Measurements from ENCODE around the gene KLHL22. TPM values are rescaled to one million over a fixed set of nuclear protein-coding genes. Genes with fewer than 3 reads are reported as not detected.

Gene KLHL22
- total RNA-seq, 1 donor = 36.9 TPM

- H3K79me2 ChIP-seq (ENCODE audit: insufficient read depth, low read length) = peaks cover 94% of the 10 kb centered on the region
- H3K27ac ChIP-seq (ENCODE audit: low read depth, low read length) = peak overlapping the region; percentile 97
- H3K36me3 ChIP-seq (ENCODE audit: insufficient read depth, low read length) = peaks cover 35% of the 10 kb centered on the region
- DNase-seq (ENCODE audit: insufficient read length, low spot score, missing footprints) = no peak
- H2AFZ ChIP-seq (ENCODE audit: low read length) = no peak overlapping the region
- no peaks in the 10 kb centered on the region for H3K27me3 ChIP-seq (ENCODE audit: insufficient read depth, low read length)
- H4K20me1 ChIP-seq (ENCODE audit: insufficient read depth, low read length) = peaks cover 39% of the 10 kb centered on the region
- no peak overlapping the region for H3K4me2 ChIP-seq (ENCODE audit: insufficient read depth, low read length)
- peaks cover 46% of the 10 kb centered on the region for H3K4me1 ChIP-seq (ENCODE audit: insufficient read depth, low read length)
- H3K9me3 ChIP-seq (ENCODE audit: low read depth, low read length) = no peaks in the 10 kb centered on the region
- TF ChIP-seq CTCF (IDR thresholded peaks at IDR 0.05; ENCODE audit: extremely low read depth, low read depth, low read length) = no peak
- H3K4me3 ChIP-seq (ENCODE audit: insufficient read depth, low read length) = no peak overlapping the region
These were observed 37.7 kb upstream of the KLHL22 start for GRCh38 chr22:20533095-20533878.

GRCh38 chr22:20532256-20532993 is 36.8 kb upstream of the KLHL22 start:
- peak overlapping the region; percentile 97 for H3K27ac ChIP-seq (ENCODE audit: low read depth, low read length)
- peak overlapping the region; percentile 4 for H3K4me3 ChIP-seq (ENCODE audit: insufficient read depth, low read length)
- H3K4me2 ChIP-seq (ENCODE audit: insufficient read depth, low read length) = peak overlapping the region; percentile 38
- H3K27me3 ChIP-seq (ENCODE audit: insufficient read depth, low read length) = no peaks in the 10 kb centered on the region
- H3K36me3 ChIP-seq (ENCODE audit: insufficient read depth, low read length) = peaks cover 33% of the 10 kb centered on the region
- peaks cover 47% of the 10 kb centered on the region for H3K4me1 ChIP-seq (ENCODE audit: insufficient read depth, low read length)
- peak; percentile 60 for DNase-seq (ENCODE audit: insufficient read length, low spot score, missing footprints)
- no peak overlapping the region for H2AFZ ChIP-seq (ENCODE audit: low read length)
- H3K79me2 ChIP-seq (ENCODE audit: insufficient read depth, low read length) = peaks cover 92% of the 10 kb centered on the region
- H4K20me1 ChIP-seq (ENCODE audit: insufficient read depth, low read length) = peaks cover 39% of the 10 kb centered on the region
- H3K9me3 ChIP-seq (ENCODE audit: low read depth, low read length) = no peaks in the 10 kb centered on the region
- no peak for TF ChIP-seq CTCF (IDR thresholded peaks at IDR 0.05; ENCODE audit: extremely low read depth, low read depth, low read length)

GRCh38 chr22:20531404-20532201 is 36.0 kb upstream of the KLHL22 start:
- peak; percentile 94 for DNase-seq (ENCODE audit: insufficient read length, low spot score, missing footprints)
- peaks cover 55% of the 10 kb centered on the region for H3K4me1 ChIP-seq (ENCODE audit: insufficient read depth, low read length)
- no peak for TF ChIP-seq CTCF (IDR thresholded peaks at IDR 0.05; ENCODE audit: extremely low read depth, low read depth, low read length)

More at GRCh38 chr22:20531404-20532201, 36.0 kb upstream of the KLHL22 start:
- Histone ChIP-seq H3K4me3 (ENCODE audit: insufficient read depth, low read length) (peak overlapping the region; percentile 13), H2AFZ (ENCODE audit: low read length) (peak overlapping the region; percentile 18), H3K79me2 (ENCODE audit: insufficient read depth, low read length) (peaks cover 88% of the 10 kb centered on the region), H3K36me3 (ENCODE audit: insufficient read depth, low read length) (peaks cover 24% of the 10 kb centered on the region), H3K9me3 (ENCODE audit: low read depth, low read length) (no peaks in the 10 kb centered on the region), H4K20me1 (ENCODE audit: insufficient read depth, low read length) (peaks cover 38% of the 10 kb centered on the region), H3K4me2 (ENCODE audit: insufficient read depth, low read length) (peak overlapping the region; percentile 38), H3K27me3 (ENCODE audit: insufficient read depth, low read length) (no peaks in the 10 kb centered on the region), H3K27ac (ENCODE audit: low read depth, low read length) (peak overlapping the region; percentile 97)
